Ishikawa (cell line): ENCODE measurements around the gene KANK3.

Experiments
- CEBPB ChIP-seq: IDR thresholded peaks from 2 replicates; pipeline ENCODE4 v1.6.1; 2012
- CREB1 ChIP-seq: IDR thresholded peaks from 2 replicates; pipeline ENCODE4 v1.6.1; 2012; ENCODE audit warnings: low read depth
- EGR1 ChIP-seq: IDR thresholded peaks from 2 replicates; pipeline ENCODE4 v1.6.1; 2012
- EP300 ChIP-seq: IDR thresholded peaks from 2 replicates; pipeline ENCODE4 v1.6.1; 2012; ENCODE audit warnings: borderline replicate concordance
- FOXM1 ChIP-seq: IDR thresholded peaks from 2 replicates; pipeline ENCODE4 v1.6.1; 2012; ENCODE audit warnings: low read depth, borderline replicate concordance
- MAX ChIP-seq: IDR thresholded peaks from 2 replicates; pipeline ENCODE4 v1.6.1; 2012
- NFIC ChIP-seq: IDR thresholded peaks from 2 replicates; pipeline ENCODE4 v1.6.1; 2012
- RAD21 ChIP-seq: IDR thresholded peaks from 2 replicates; pipeline ENCODE4 v1.6.1; 2012; ENCODE audit warnings: low read depth
- REST ChIP-seq: IDR thresholded peaks from 2 replicates; pipeline ENCODE4 v1.6.1; 2012; ENCODE audit warnings: low read depth, mild to moderate bottlenecking
- TAF1 ChIP-seq: IDR thresholded peaks from 2 replicates; pipeline ENCODE4 v1.6.1; 2012; ENCODE audit warnings: low read depth, mild to moderate bottlenecking
- TCF12 ChIP-seq: IDR thresholded peaks from 2 replicates; pipeline ENCODE4 v1.6.1; 2012; ENCODE audit warnings: low read depth
- TEAD4 ChIP-seq: IDR thresholded peaks from 2 replicates; pipeline ENCODE4 v1.6.1; 2012
- USF1 ChIP-seq: IDR thresholded peaks from 2 replicates; pipeline ENCODE4 v1.6.1; 2012
- YY1 ChIP-seq: IDR thresholded peaks from 2 replicates; pipeline ENCODE4 v1.6.1; 2012; ENCODE audit warnings: low read depth
- ZBTB7A ChIP-seq: IDR thresholded peaks from 2 replicates; pipeline ENCODE4 v1.6.1; 2012; ENCODE audit warnings: low read depth

The KANK3 gene

DNA sequence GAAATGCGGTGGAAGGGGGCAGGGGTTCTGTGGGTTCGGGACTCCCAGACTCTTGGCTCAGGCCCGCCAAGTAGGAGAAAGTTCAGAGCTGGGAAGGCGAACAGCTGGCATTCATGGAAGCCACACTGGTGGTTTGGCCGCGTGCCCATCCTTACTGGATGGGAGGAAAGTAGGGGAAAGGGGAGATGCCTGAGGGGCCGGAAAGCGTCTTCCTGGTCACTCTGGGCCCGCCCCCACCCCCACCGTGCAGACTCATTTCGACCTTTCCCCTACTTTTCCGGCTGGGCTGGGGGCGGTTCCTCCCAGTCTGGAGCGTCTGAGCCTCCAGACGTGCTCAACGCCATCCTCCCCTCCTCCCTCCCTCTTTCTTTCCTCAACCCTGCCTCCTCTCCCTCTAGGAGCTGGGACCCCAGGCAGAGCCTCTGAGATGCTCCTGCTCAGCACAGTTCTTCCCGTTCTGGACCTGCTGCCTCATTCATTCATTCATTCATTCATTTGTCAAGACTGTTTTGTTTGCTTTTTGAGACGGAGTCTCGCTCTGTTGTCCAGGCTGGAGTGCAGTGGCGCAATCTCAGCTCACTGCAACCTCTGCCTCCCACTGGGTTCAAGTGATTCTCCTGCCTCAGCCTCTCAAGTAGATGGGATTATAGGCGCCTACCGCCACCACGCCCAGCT, 24.4 kb upstream of the KANK3 start:
- no peak for TF ChIP-seq MAX
- 0 out of 2 replicates have a peak, but pooled peaks have one; percentile 51 for TF ChIP-seq CEBPB
- TF ChIP-seq NFIC: peak; percentile 95
- no peak for TF ChIP-seq EGR1
- TF ChIP-seq YY1: no peak
- TF ChIP-seq CREB1: no peak
- no peak for TF ChIP-seq FOXM1
- peak; percentile 45; the same call in 1 of the 2 replicates for TF ChIP-seq ZBTB7A
- peak; percentile 77 for TF ChIP-seq TEAD4
- TF ChIP-seq REST: no peak
- peak; percentile 36; the same call in 1 of the 2 replicates for TF ChIP-seq EP300
- no peak for TF ChIP-seq USF1
- TF ChIP-seq TAF1: no peak
- TF ChIP-seq TCF12: peak; percentile 74; the same call in 1 of the 2 replicates
- TF ChIP-seq RAD21: no peak

GRCh38 chr19:8366961-8367326, 23.9 kb upstream of the KANK3 start:
- TF ChIP-seq NFIC (no peak), REST (no peak), MAX (no peak), ZBTB7A (no peak), FOXM1 (no peak), RAD21 (no peak), TEAD4 (no peak), CEBPB (no peak), CREB1 (no peak), EGR1 (no peak), TAF1 (no peak), EP300 (no peak), USF1 (no peak), YY1 (no peak)

DNA sequence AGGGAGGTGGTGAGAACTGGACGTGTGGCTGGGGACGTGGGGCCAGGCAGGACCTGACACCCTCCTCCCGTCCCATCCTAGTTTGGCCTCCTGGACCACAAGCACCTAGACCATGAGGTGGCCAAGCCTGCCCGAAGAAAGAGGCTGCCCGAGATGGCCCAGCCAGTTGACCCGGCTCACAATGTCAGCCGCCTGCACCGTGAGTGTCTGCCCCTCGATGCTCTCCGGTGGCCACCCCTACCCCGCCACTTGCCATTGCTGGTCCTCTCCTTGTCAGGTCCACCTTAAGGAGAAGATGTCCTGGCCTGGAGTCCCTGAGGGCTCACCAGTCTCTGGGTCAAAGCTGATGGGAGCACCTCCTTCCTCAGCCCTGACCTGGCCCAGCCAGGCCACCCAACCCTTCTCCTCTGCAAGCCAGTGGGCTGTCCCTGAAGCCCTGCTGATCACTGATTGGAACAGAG, 23.1 kb upstream of the KANK3 start:
- TF ChIP-seq RAD21 (no peak), TAF1 (no peak), EP300 (no peak), CREB1 (no peak), FOXM1 (no peak), USF1 (no peak), TCF12 (no peak), ZBTB7A (no peak), TEAD4 (no peak), YY1 (no peak), NFIC (no peak), EGR1 (no peak), MAX (no peak)

- TF ChIP-seq MAX (peak; percentile 29; the same call in 1 of the 2 replicates), EP300 (no peak), USF1 (no peak)
Observed at GRCh38 chr19:8363803-8364771, 21.0 kb upstream of the KANK3 start, which contains the start of gene ANGPTL4. ANGPTL4 (plus strand) TSS chr19:8364155; CDS start chr19:8364322, 167 bp downstream.
